Naive B cell (primary cell): ENCODE results near the gene GRIA3. TPM values are rescaled to one million over a fixed set of nuclear protein-coding genes. Genes with fewer than 3 reads are reported as not detected.

Experiments used
- ATAC-seq, 2 donors: fragments of 150-1000 bp; cut with Tn5 transposase; 2 replicates each; pipeline ENCODE4 v1.10.0; 2021; ENCODE audit warnings: low read depth in 2 of 2, mild to moderate bottlenecking in 2 of 2, moderate library complexity in 2 of 2
- DNase-seq: peaks from one replicate; pipeline ENCODE4 v3.0.0; 2022
- H3K27ac Mint-ChIP-seq, 6 donors: one replicate each; pipeline ENCODE4 v1.8.0; 2020 to 2022; ENCODE audit warnings: mild to moderate bottlenecking in 6 of 6, mixed read lengths in 6 of 6, moderate library complexity in 5 of 6, inconsistent platforms in 2 of 6
- H3K27me3 Mint-ChIP-seq, 3 donors: one replicate each; pipeline ENCODE4 v1.8.0; 2021 to 2022; ENCODE audit warnings: mixed read lengths in 3 of 3, mild to moderate bottlenecking in 1 of 3
- H3K36me3 Mint-ChIP-seq, 2 donors: one replicate each; pipeline ENCODE4 v1.8.0; 2020 to 2022; ENCODE audit warnings: mixed read lengths in 2 of 2, inconsistent platforms in 1 of 2, mild to moderate bottlenecking in 1 of 2
- H3K4me1 Mint-ChIP-seq, 3 donors: one replicate each; pipeline ENCODE4 v1.8.0; 2020 to 2022; ENCODE audit warnings: mixed read lengths in 3 of 3, inconsistent platforms in 1 of 3, mild to moderate bottlenecking in 1 of 3, moderate library complexity in 1 of 3
- H3K4me3 Mint-ChIP-seq, 8 donors: one replicate each; pipeline ENCODE4 v1.8.0; 2020 to 2022; ENCODE audit warnings: mild to moderate bottlenecking in 8 of 8, mixed read lengths in 8 of 8, moderate library complexity in 8 of 8, inconsistent platforms in 2 of 8
- H3K9me3 Mint-ChIP-seq, 7 donors: one replicate each; pipeline ENCODE4 v1.8.0; 2020 to 2022; ENCODE audit warnings: mixed read lengths in 7 of 7, mild to moderate bottlenecking in 5 of 7, inconsistent platforms in 2 of 7, moderate library complexity in 1 of 7
- polyA plus RNA-seq, 6 donors: library from polyadenylated mRNA; unstranded; fragments of 300-500 nt; fragmentation: Illumina TruSeq; gene quantifications; one replicate each; pipeline ENCODE4 v1.2.3, GENCODE V29; 2021; ENCODE audit warnings: low read depth in 6 of 6

GRIA3 gene
- polyA plus RNA-seq, 6 donors from 2014 or later, result not detected

DNA sequence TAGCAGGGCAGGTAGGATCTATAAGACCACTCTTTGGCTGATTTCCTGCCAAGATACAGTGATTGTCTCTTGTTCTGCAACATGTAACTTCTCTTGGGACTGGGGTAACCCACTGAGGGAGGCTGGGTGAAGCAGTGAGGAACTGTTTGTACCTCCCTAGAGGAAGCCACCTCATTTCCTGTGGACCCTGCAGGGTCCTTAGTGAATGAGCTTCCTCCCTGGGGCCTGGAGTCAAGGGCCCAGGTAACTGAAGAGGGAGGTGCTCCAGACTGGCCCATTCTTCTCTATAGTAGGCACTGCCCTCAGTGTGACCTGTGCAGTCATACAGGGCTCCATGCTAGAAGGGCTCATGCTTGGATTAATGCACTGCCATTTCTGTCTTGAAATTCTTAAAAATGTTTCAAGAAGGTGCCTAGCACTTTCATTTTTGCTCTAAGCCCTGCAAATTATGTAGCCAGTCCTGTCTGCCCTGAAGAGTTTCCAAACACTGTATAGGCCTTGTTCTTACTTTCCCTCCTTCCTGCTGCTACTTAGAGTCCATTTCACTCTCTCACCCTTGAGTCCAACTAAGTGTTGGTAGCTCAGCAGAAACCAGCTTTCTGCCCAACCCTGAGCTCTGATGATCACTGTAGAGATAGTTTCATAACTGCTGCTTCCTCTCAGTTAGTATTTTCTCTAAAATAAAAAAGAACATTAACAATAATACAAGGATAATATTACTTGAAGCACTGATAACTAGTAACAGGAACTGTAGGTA is 8.5 kb upstream of the GRIA3 start:
- no peaks in the 10 kb centered on the region for H3K36me3 Mint-ChIP-seq
- ATAC-seq (no peak), DNase-seq (no peak)
- H3K4me3 Mint-ChIP-seq, result no peak overlapping the region
- H3K27ac Mint-ChIP-seq, result no peak overlapping the region
- H3K4me1 Mint-ChIP-seq, result no peaks in the 10 kb centered on the region
- H3K9me3 Mint-ChIP-seq, result no peaks in the 10 kb centered on the region
- peaks cover 0 to under 1% (median 0%) of the 10 kb centered on the region in 3 donors for H3K27me3 Mint-ChIP-seq

DNA sequence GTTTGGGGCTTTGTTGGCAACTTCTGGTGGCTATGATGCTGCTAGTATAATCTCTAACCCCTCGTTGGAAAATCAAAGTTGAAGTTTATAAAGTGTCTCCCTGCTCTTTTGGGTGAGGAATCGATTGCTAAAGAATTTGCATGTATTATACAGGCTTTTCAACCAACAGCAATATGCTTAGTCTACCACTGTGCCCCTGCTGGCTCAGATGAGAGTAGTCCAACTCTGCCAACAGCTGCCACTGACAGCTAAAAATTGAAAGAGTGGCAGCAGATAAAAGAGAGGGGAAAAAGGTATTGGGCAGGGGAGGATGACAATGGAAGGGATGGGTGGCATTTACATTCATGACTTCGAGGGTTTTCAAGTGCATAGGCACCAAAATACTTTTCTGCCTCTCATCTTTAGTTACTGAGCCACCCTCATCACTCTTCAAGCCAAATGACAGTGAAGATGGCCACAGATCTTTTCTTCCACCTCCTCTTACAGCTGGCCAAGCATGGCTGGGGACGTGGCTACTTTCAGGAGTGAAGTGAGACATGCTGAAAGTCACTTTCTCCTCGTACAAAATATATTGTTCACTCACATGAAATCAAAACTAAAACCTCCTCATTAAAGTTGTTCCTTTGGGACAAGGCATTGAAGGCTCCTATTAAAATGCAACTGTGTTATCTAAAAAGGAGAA is 2.7 kb upstream of the GRIA3 start:
- H3K4me3 Mint-ChIP-seq, result no peak overlapping the region
- peaks cover 0 to 7% (median 3%) of the 10 kb centered on the region in 7 donors for H3K9me3 Mint-ChIP-seq
- DNase-seq (no peak), ATAC-seq (no peak)
- no peak overlapping the region for H3K27ac Mint-ChIP-seq
- peaks cover 25 to 37% (median 32%) of the 10 kb centered on the region in 3 donors for H3K27me3 Mint-ChIP-seq
- H3K36me3 Mint-ChIP-seq, result peaks cover 0 to 10% of the 10 kb centered on the region in 2 donors
- peaks cover 7 to 10% (median 8%) of the 10 kb centered on the region in 3 donors for H3K4me1 Mint-ChIP-seq

DNA sequence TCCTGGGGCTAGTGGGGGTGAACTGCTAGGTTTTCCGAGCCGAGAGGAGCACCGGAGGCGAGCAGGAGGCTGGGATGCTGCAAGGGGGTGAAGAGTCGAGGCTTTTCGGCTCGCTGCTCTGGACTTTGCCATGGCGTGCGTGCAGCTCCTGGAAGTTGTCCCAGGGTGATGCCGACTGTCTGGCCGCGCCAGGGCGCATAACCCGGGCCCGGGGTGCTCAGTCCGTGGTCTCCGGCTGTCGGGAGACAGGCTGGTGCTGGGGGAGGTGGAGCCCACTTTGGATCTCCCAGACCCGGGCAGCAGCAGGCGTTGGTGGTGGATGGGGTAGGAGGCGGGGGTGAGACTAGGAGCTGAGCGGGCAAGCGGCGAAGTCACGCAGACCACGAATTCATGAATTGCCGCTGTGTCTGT is 793 bp downstream of the GRIA3 start:
- H3K4me3 Mint-ChIP-seq, result peak overlapping the region in 1 of 8 donors; percentile 44
- no peak for DNase-seq
- peaks cover 30 to 52% (median 32%) of the 10 kb centered on the region in 3 donors for H3K27me3 Mint-ChIP-seq
- peaks cover 0 to 13% (median 3%) of the 10 kb centered on the region in 7 donors for H3K9me3 Mint-ChIP-seq
- H3K36me3 Mint-ChIP-seq, result peaks cover 0 to 10% of the 10 kb centered on the region in 2 donors
- H3K27ac Mint-ChIP-seq, result no peak overlapping the region
- H3K4me1 Mint-ChIP-seq, result peaks cover 7 to 10% (median 8%) of the 10 kb centered on the region in 3 donors
- no peak for ATAC-seq

- ATAC-seq (no peak), DNase-seq (no peak)
- Mint-ChIP-seq H3K27ac (no peak overlapping the region), H3K4me1 (peaks cover 7 to 10% (median 8%) of the 10 kb centered on the region in 3 donors), H3K4me3 (no peak overlapping the region), H3K9me3 (peaks cover 0 to 13% (median 3%) of the 10 kb centered on the region in 7 donors), H3K27me3 (peaks cover 28 to 52% (median 32%) of the 10 kb centered on the region in 3 donors), H3K36me3 (peaks cover 0 to 10% of the 10 kb centered on the region in 2 donors)
These were observed 1.6 kb downstream of the GRIA3 start for GRCh38 chrX:123185721-123186120.

DNA sequence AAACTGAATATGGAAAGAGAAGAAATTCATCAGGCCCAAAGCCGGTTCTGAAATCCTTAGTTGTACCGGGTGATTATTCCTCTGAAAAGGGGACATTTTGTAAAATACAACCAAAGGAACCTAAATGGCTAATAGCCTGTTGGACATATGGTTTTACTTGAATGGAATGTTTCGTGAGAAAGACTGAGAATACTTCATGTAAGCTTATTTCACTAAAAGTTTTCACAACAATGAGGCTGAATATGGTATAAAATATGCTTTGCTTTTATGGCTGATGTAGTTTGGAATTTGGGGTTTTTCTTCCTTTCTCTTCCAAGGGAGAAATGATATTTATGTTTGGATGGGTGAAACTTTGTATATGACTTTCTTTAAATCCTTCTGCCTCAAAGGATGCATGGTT is 2.7 kb downstream of the GRIA3 start:
- Mint-ChIP-seq H3K27ac (no peak overlapping the region), H3K4me1 (peaks cover 7 to 10% (median 8%) of the 10 kb centered on the region in 3 donors), H3K4me3 (no peak overlapping the region), H3K36me3 (peaks cover 0 to 10% of the 10 kb centered on the region in 2 donors), H3K27me3 (peaks cover 23 to 52% (median 32%) of the 10 kb centered on the region in 3 donors), H3K9me3 (peaks cover 0 to 13% (median 3%) of the 10 kb centered on the region in 7 donors)
- DNase-seq (no peak), ATAC-seq (no peak)

- peak overlapping the region in 1 of 6 donors; percentile 28 for H3K27ac Mint-ChIP-seq
- H3K9me3 Mint-ChIP-seq, result peaks cover 0 to 13% (median 3%) of the 10 kb centered on the region in 7 donors
- DNase-seq, result no peak
- H3K36me3 Mint-ChIP-seq, result peaks cover 0 to 10% of the 10 kb centered on the region in 2 donors
- ATAC-seq, result no peak
- H3K4me1 Mint-ChIP-seq, result peaks cover 6 to 10% (median 8%) of the 10 kb centered on the region in 3 donors
- peaks cover 12 to 42% (median 23%) of the 10 kb centered on the region in 3 donors for H3K27me3 Mint-ChIP-seq
- H3K4me3 Mint-ChIP-seq, result no peak overlapping the region
These were observed 4.0 kb downstream of the GRIA3 start for GRCh38 chrX:123188081-123188480.

- peaks cover 0 to 13% (median 0%) of the 10 kb centered on the region in 7 donors for H3K9me3 Mint-ChIP-seq
- H3K27ac Mint-ChIP-seq, result no peak overlapping the region
- peaks cover 10 to 30% (median 12%) of the 10 kb centered on the region in 3 donors for H3K27me3 Mint-ChIP-seq
- no peak overlapping the region for H3K4me3 Mint-ChIP-seq
- DNase-seq, result no peak
- H3K4me1 Mint-ChIP-seq, result peaks cover 0 to 4% (median 1%) of the 10 kb centered on the region in 3 donors
- ATAC-seq, result no peak
- peaks cover 0 to 2% of the 10 kb centered on the region in 2 donors for H3K36me3 Mint-ChIP-seq
These were observed 5.3 kb downstream of the GRIA3 start for GRCh38 chrX:123189338-123189737.

DNA sequence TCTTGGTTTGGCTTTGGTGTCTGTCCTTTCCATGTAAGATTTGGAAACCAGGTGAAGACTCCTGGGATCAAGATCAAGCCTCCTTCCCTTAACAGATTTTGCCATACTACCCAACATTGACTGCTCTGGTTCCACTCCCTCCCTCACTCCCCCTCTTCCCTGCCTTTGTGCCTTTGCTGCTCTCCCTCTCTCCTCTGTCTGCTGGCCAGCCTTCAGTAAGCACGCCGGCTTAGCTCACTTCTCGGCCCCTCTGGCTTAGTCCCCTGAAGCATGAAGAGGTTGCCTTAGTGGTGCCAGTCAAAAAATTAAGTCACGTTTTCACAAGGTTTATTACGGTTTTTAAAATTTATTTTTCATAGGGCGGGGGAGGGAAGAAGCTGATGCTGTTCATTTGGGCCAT is 6.0 kb downstream of the GRIA3 start:
- Mint-ChIP-seq H3K4me1 (peaks cover 0 to 4% (median 0%) of the 10 kb centered on the region in 3 donors), H3K36me3 (no peaks in the 10 kb centered on the region), H3K4me3 (no peak overlapping the region), H3K9me3 (peaks cover 0 to 13% (median 0%) of the 10 kb centered on the region in 7 donors), H3K27me3 (peaks cover 8 to 28% (median 12%) of the 10 kb centered on the region in 3 donors), H3K27ac (peak overlapping the region in 1 of 6 donors; percentile 74)
- ATAC-seq, result no peak
- DNase-seq, result no peak

GRCh38 chrX:123193101-123193500 is 9.0 kb downstream of the GRIA3 start:
- peaks cover 0 to 2% (median 0%) of the 10 kb centered on the region in 7 donors for H3K9me3 Mint-ChIP-seq
- no peaks in the 10 kb centered on the region for H3K36me3 Mint-ChIP-seq
- H3K4me1 Mint-ChIP-seq, result no peaks in the 10 kb centered on the region
- DNase-seq (no peak), ATAC-seq (no peak)
- H3K4me3 Mint-ChIP-seq, result no peak overlapping the region
- peaks cover 0 to 5% (median 5%) of the 10 kb centered on the region in 3 donors for H3K27me3 Mint-ChIP-seq
- H3K27ac Mint-ChIP-seq, result no peak overlapping the region

- H3K4me3 Mint-ChIP-seq, result no peak overlapping the region
These were observed 15.3 kb downstream of the GRIA3 start for GRCh38 chrX:123199338-123199737.

DNA sequence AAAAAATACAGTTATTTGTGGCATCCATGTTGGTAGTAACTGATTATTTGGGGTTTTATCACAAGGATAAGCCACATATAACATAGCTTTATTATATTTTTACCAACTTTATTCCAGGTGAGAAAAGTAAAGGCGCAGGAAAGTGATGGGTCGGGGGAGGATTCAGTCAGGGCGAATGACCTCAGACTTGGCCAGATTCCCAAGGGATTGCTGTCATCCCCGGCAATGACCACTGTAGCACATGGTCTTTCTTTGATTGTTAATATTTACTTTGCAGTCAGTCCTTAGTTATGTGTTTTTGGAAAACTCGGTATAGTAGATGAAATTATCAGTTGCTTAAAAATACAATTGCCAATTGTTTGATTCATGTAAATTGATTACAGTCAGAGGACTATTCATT is 17.6 kb downstream of the GRIA3 start:
- Mint-ChIP-seq H3K27ac (no peak overlapping the region), H3K9me3 (peaks cover 0 to 5% (median 0%) of the 10 kb centered on the region in 7 donors), H3K36me3 (no peaks in the 10 kb centered on the region), H3K4me3 (no peak overlapping the region), H3K4me1 (no peaks in the 10 kb centered on the region), H3K27me3 (no peaks in the 10 kb centered on the region)
- DNase-seq (no peak), ATAC-seq (no peak)

More at GRCh38 chrX:123199338-123199737, 15.3 kb downstream of the GRIA3 start:
- H3K4me1 Mint-ChIP-seq, result no peaks in the 10 kb centered on the region
- no peaks in the 10 kb centered on the region for H3K27me3 Mint-ChIP-seq
- no peak for DNase-seq
- no peak for ATAC-seq
- no peak overlapping the region for H3K27ac Mint-ChIP-seq
- no peaks in the 10 kb centered on the region for H3K36me3 Mint-ChIP-seq
- peaks cover 0 to 5% (median 0%) of the 10 kb centered on the region in 7 donors for H3K9me3 Mint-ChIP-seq

DNA sequence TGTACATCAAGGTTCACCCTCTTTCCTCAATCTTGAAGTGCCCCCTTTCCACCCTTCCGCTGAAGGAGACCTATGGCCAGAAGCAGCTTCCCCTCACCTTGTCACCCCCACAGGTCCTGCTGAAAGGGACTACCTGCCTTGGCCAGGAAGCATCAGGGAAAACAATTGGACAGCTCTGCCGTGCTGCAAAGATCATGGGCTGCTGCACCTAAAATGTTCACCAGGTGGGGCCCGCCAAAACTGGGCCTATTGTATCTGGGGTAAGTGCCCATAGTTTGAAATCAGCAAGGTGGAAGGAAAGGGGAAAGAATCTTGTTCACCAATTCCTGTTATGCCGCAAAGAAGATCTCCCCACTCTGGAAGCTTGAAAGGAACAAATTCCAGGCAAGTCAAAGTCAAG is 18.4 kb downstream of the GRIA3 start:
- DNase-seq (no peak), ATAC-seq (no peak)
- Mint-ChIP-seq H3K27me3 (no peaks in the 10 kb centered on the region), H3K36me3 (no peaks in the 10 kb centered on the region), H3K4me3 (no peak overlapping the region), H3K27ac (no peak overlapping the region), H3K4me1 (no peaks in the 10 kb centered on the region), H3K9me3 (peaks cover 0 to 5% (median 0%) of the 10 kb centered on the region in 7 donors)

DNA sequence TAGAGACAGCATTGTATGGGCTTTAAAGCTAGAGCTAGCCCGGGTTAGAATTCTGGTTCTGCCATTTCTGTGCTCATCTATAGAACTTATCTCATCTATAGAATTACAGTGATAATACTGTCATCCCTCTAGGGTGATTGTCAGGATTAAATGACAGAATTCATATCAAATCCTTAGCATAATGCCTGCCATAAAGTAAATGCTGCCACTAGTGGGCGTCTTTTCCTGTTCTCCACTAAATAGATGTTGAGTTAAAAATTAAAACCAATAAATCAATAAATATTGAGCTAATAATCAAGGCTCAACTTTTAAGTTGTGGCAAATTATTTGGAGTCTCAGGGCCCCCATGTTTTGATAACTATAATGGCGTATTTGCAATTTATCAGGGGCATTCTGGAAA is 19.7 kb downstream of the GRIA3 start:
- H3K9me3 Mint-ChIP-seq, result peaks cover 0 to 5% (median 0%) of the 10 kb centered on the region in 7 donors
- H3K4me1 Mint-ChIP-seq, result no peaks in the 10 kb centered on the region
- no peak overlapping the region for H3K4me3 Mint-ChIP-seq
- ATAC-seq (no peak), DNase-seq (no peak)
- H3K36me3 Mint-ChIP-seq, result no peaks in the 10 kb centered on the region
- H3K27ac Mint-ChIP-seq, result no peak overlapping the region
- H3K27me3 Mint-ChIP-seq, result no peaks in the 10 kb centered on the region
